HG02981 (cell line): Measurements from ENCODE around the gene CCDC88A.
"Not testable (repeated sequence)": the region's sequence is repeated elsewhere in the genome, so short reads cannot be mapped to it uniquely, and the experiment has no call there.

ENCODE experiments used
- ATAC-seq: cut with Tn5 transposase; IDR thresholded peaks from one replicate; pipeline ENCODE4 v1.9.1; 2021; ENCODE audit warnings: mild to moderate bottlenecking, moderate library complexity; ENCODE audit not compliant: unreplicated experiment

Gene CCDC88A

GRCh38 chr2:55391615-55392242, 27.9 kb downstream of the CCDC88A start:
- no peak for ATAC-seq

GRCh38 chr2:55391155-55391554, 28.5 kb downstream of the CCDC88A start:
- no peak for ATAC-seq

GRCh38 chr2:55385516-55385915, 34.1 kb downstream of the CCDC88A start:
- not testable (repeated sequence) for ATAC-seq

DNA sequence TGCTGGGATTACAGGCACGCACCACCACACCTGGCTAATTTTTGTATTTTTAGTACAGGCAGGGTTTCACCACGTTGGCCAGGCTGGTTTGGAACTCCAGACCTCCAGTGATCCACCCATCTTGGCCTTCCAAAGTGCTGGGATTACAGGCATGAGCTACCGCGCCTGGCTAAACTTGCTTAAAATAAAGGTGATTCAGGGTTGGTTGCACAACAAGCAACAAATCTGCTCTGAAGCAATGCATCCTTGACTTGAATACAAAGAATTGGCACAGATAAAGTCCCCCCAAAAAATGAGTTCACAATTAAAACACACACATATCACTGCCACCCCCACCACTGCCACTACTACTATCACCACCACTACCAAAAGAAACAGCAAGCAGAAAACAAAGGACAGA, 34.9 kb downstream of the CCDC88A start:
- ATAC-seq = no peak

GRCh38 chr2:55371376-55371775, 48.3 kb downstream of the CCDC88A start:
- ATAC-seq = no peak

DNA sequence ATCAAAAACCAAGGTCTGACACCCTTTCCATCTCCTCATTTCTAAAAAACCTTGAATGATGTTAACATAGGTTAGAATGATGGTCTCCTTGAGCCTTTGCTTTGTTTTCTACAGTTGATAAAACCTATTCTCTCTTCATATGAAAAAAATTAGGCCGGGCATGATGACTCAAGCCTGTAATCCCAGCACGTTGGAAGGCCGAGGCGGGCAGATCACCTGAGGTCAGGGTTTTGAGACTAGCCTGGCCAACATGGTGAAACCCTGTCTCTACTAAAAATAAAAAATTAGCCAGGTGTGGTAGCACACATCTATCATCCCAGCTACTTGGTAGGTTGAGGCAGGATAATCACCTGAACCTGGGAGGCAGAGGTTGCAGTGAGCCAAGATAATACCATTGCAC, 49.4 kb downstream of the CCDC88A start:
- ATAC-seq = no peak

GRCh38 chr2:55365303-55365702, 54.4 kb downstream of the CCDC88A start:
- ATAC-seq = no peak

GRCh38 chr2:55364189-55365055, 55.2 kb downstream of the CCDC88A start:
- ATAC-seq = no peak

GRCh38 chr2:55363636-55364035, 56.0 kb downstream of the CCDC88A start:
- no peak for ATAC-seq

GRCh38 chr2:55361465-55362189, 58.0 kb downstream of the CCDC88A start:
- no peak for ATAC-seq

DNA sequence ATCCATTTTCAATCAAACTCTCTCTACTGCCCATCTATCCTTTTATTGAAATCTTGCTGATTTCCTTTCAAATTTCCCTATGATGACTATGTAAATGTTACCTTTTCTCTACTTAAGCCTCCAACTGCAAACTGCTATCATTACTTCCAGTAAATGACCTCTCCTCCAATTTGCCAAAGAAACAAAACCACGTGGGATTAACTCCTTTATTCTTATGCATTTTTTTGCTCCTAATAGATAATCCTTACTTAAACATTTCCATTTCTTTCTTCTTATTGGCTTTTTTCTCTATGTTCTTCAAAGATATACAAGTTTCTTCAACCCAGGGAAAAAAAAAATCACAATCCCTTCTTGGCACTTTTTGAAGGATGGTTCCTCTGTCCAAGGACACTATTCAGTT, 61.2 kb downstream of the CCDC88A start:
- ATAC-seq = no peak

DNA sequence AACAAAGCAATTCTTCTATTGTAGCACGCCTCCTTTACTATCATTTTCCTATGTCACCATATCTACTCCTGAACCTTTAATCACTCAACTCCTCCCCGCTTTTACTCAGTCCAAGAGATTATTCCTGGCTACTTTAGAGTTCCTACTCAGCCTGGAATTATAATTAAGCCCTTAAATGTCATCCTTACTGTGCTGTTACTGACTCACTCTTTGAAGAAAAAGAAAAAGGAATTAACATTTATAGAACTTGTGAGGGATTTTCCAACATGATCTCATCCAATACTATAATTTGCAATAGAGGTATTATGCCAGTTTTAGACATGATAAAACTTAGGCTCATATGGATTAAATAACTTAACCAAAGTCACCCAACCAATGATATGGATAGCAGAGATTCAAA, 61.7 kb downstream of the CCDC88A start:
- no peak for ATAC-seq

GRCh38 chr2:55357164-55357563, 62.5 kb downstream of the CCDC88A start:
- ATAC-seq = no peak

- not testable (repeated sequence) for ATAC-seq
These were observed 63.5 kb downstream of the CCDC88A start for GRCh38 chr2:55356136-55356535.

DNA sequence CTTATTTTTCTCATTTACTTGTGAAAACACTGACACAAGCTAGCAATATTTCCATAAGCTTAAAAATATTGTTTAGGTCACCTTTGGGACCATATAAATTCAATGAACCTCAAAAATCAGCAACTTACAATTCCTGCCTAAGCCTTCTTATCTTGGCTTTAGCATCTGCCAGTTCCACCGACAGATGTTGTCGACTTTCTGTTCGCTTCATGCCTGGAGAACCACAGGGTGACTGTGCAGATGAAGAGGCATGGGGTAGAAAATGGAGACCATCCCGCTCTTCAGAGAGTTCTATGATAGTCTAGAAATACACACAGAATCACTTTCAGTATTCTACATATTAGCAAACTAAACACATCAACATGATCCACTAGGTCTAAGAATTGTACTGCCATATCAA, 64.2 kb downstream of the CCDC88A start:
- no peak for ATAC-seq

GRCh38 chr2:55351672-55352071, 68.0 kb downstream of the CCDC88A start:
- ATAC-seq = no peak

DNA sequence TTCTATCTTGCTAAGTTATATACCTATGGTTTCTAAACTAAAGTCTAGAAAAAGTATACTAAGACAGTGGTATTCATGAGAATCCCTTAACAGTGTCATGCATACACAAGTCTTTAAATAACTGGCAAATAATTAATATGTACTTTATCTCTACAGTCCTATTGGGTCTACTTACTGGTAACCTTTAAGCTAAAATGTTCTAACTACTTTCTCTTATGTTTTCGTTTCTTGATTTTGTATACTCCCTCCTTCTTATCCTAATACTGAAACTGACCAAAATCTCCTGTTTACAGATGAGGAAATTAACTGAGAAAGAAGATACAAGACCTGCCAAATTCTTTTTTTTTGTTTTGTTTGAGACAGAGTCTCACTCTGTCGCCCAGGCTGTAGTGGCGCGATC, 74.6 kb downstream of the CCDC88A start:
- no peak for ATAC-seq

DNA sequence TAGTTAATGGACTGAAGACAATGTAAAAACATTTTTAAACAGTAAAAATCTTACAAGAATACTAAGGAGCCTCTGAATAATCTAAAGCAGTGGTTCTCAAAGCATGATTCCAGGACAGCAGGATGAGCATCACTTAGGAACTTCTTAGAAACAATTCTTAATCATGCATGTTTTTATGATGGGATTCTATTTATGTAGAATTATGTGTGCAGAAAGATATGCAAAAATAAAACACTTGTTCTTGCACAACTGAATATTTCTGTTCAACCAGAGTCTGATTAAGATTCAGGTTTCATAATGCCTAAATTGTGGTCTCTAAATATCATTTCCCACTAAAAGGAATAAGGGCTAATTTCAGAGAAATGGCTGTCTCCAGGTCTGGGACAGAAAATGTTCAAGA, 81.4 kb downstream of the CCDC88A start:
- ATAC-seq = no peak

- ATAC-seq = no peak
These were observed 84.9 kb downstream of the CCDC88A start for GRCh38 chr2:55334728-55335127.

DNA sequence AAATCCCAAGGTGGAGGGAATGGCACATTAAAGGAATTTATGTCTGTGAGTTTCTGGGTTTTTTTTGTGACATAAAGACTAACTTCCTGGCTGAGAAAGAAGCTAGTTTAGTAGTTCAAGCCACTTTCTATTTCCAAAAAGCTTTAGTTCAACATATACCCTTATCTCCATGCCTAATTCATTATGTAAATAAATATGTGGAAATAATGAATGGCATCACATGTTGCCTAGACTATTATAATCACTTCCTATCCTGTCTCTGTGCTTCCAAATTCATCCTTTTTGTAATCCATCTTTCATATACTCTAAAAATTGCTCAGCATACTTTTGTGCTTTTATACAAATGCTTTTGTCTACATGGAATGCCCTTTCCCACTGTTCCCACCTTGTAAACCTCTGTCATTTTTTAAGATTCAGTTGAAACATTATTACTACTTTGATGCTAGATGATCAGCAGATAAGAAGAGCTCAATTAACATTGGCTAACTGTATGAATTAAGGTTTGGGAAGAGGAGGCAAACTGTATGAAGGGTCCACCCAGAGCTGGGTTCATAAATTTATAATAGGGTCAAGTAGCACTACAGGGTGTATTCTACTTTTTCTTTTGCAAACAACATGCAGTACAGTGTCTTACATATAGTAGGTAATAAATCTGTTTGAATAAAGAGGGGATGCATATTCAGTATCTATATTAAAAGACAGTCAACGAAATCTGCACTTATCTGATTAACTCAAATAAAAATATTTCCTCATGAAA, 88.9 kb downstream of the CCDC88A start:
- no peak for ATAC-seq
